ENCODE measurements around the gene LMTK3.

The LMTK3 gene

DNA sequence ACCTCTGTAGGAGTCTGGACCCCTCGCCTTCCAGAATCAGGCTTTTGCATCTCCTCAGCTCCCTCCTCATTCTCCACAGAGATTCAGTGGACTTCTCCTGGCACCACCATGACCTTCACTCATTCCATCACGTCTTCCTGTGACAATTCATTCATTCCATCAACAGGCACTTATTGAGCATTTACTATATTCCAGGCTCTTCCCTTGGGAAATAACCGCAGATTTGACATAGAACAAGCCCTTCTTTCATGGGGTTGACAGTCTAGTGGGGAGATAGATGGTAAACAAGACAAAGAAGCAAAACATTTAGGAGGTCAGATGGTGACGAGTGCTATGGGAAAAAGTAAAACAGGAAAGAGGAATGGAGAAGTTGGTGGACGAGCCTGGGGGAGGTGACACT is 37.7 kb upstream of the LMTK3 start:
- TF ChIP-seq, protein P1, sequence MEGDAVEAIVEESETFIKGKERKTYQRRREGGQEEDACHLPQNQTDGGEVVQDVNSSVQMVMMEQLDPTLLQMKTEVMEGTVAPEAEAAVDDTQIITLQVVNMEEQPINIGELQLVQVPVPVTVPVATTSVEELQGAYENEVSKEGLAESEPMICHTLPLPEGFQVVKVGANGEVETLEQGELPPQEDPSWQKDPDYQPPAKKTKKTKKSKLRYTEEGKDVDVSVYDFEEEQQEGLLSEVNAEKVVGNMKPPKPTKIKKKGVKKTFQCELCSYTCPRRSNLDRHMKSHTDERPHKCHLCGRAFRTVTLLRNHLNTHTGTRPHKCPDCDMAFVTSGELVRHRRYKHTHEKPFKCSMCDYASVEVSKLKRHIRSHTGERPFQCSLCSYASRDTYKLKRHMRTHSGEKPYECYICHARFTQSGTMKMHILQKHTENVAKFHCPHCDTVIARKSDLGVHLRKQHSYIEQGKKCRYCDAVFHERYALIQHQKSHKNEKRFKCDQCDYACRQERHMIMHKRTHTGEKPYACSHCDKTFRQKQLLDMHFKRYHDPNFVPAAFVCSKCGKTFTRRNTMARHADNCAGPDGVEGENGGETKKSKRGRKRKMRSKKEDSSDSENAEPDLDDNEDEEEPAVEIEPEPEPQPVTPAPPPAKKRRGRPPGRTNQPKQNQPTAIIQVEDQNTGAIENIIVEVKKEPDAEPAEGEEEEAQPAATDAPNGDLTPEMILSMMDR (IDR thresholded peaks at IDR 0.05; ENCODE audit: insufficient read depth, low read length, poor library complexity, severe bottlenecking): no peak
- no peaks in the 10 kb centered on the region; the same call in none of the 2 replicates for H3K27me3 ChIP-seq (replicated peaks; ENCODE audit: control insufficient read depth, insufficient read depth, low read length)
- H3K4me3 ChIP-seq (replicated peaks; ENCODE audit: low read depth, low read length): no peak overlapping the region
- DNase-seq (ENCODE audit: extremely low read depth, insufficient read length): no peak
- H3K36me3 ChIP-seq (ENCODE audit: control insufficient read depth, insufficient read depth, low read length): no peaks in the 10 kb centered on the region

DNA sequence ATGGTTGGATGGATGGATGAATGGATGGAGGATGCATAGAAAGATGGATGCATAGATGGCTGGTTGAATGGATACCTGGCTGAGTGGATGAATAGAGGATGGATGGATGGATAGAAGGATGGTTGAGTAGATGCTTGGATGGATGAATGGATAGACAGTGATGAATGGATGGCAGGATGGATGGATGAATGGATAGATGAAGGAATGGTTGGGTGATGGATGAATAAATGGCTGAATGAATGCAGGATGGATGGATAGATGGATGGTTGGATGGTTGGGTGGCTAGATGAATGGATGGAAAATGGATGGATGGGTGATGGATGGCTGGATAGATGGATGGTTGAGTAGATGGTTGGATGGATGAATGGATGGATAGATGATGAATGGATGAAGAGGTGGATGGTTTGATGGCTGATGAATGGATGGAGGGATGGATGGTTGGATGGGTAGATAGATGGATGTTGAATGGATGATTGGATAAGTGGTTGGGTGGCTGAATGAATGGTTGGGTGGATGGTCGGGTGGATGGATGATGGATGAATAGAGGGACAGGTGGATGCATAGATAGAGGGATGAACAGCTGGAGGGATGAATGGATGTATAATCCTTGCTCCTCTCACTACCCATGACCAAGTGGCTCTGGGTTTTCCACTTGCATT is 36.7 kb upstream of the LMTK3 start:
- Histone ChIP-seq H3K4me3 (replicated peaks; ENCODE audit: low read depth, low read length) (no peak overlapping the region), H3K27me3 (replicated peaks; ENCODE audit: control insufficient read depth, insufficient read depth, low read length) (no peaks in the 10 kb centered on the region; the same call in none of the 2 replicates), H3K36me3 (ENCODE audit: control insufficient read depth, insufficient read depth, low read length) (no peaks in the 10 kb centered on the region)
- TF ChIP-seq, protein P1 (IDR thresholded peaks at IDR 0.05; ENCODE audit: insufficient read depth, low read length, poor library complexity, severe bottlenecking): no peak
- DNase-seq (ENCODE audit: extremely low read depth, insufficient read length): no peak

DNA sequence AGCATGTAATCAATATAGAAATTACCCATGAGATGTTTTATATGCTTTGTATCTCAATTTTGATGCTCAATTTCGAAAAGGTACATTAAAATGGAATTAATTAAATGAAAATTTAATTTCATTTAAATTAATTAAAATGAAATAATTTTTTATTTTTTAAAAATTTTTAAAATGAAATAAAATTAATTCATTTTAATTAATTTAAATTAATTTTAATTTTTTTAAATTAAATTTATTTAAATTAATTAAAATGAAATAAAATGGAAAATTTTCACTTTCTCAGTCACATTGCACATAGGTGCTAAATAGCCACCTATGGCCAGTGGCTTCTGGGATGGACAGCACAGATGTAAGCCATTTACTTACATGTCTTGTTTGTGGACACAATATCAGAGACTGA is 36.1 kb upstream of the LMTK3 start:
- TF ChIP-seq, protein P1 (IDR thresholded peaks at IDR 0.05; ENCODE audit: insufficient read depth, low read length, poor library complexity, severe bottlenecking): no peak

DNA sequence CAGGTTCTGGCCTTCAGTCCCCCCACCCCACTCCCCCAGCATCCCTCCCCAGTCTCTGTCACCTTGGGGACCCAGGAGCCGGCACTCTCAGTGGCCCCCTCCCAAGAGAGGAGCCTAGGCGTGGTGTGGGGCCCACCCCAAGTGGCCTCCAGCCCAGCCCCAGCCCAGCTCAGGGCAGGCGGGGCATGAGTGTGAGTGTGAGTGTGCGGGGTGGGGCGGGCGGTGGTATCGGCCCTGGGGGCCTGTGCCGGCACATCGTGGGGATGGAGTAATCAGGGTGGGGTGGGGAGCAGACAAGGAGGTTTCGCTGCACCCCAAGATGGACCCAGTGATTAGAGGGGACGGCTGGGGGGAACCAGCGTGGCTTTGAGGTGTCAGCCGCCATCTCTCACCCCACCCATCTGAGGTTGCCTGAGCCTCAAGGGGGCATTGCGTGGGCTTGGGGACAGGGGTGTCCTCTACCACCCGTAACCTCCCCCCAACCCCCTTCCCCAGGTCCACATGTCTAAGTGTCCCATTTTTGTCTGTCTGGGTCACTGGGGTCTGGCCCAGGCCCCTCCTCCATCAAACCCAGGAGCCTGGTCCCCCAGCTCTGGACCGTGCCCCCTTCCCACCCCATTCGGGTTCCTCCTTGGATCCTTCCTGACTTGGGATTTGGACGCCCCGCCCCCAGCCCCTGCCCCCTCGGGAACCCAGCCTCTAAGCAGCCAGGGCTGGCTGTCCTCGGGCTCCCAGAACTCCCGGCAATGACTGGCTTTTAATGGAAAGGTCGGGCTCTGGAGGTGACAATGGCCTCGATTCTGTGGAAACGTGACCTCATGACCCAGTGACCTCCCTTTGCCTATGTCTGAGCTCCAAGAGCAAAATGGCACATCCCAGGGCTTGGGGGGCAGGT is 33.5 kb upstream of the LMTK3 start:
- TF ChIP-seq, protein P1 (IDR thresholded peaks at IDR 0.05; ENCODE audit: insufficient read depth, low read length, poor library complexity, severe bottlenecking): no peak
- H3K36me3 ChIP-seq (ENCODE audit: control insufficient read depth, insufficient read depth, low read length): no peaks in the 10 kb centered on the region

More for the DNA sequence above, 36.1 kb upstream of the LMTK3 start:
- Histone ChIP-seq H3K27me3 (replicated peaks; ENCODE audit: control insufficient read depth, insufficient read depth, low read length) (no peaks in the 10 kb centered on the region; the same call in none of the 2 replicates), H3K4me3 (replicated peaks; ENCODE audit: low read depth, low read length) (no peak overlapping the region), H3K36me3 (ENCODE audit: control insufficient read depth, insufficient read depth, low read length) (no peaks in the 10 kb centered on the region)
- no peak for DNase-seq (ENCODE audit: extremely low read depth, insufficient read length)

DNA sequence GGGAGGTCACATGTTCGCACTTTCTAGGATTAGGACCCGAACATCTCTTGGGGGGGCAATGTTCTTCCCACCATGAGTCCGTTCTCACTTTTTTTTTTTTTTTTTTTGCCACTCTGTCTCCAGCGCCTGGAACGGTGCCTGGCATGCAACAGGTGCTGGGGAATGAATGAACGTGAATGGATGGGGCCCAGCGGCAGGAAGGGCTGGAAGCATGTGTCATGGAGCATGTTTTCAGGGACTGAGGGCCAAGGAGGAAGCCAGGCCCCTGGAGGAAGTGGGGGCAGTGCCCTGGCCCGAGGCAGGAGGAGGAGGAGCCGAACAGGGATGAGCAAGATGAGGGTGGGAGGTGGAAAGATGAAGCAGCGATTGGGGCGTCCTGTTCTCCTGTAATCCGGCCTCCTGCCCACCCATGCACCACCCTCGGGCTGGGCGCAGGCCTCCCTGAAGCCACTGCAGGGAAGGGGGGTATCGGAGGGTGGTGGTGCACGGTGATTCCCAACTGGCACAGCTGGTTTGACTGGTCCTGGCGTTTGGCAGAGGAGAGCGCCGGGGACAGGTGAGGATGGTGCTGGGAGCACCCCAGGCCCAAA is 31.6 kb upstream of the LMTK3 start:
- TF ChIP-seq, protein P1 (IDR thresholded peaks at IDR 0.05; ENCODE audit: insufficient read depth, low read length, poor library complexity, severe bottlenecking): no peak
- no peaks in the 10 kb centered on the region for H3K27me3 ChIP-seq (replicated peaks; ENCODE audit: control insufficient read depth, insufficient read depth, low read length)
- H3K36me3 ChIP-seq (ENCODE audit: control insufficient read depth, insufficient read depth, low read length): no peaks in the 10 kb centered on the region
- no peak for DNase-seq (ENCODE audit: extremely low read depth, insufficient read length)
- no peak overlapping the region for H3K4me3 ChIP-seq (replicated peaks; ENCODE audit: low read depth, low read length)

More for the DNA sequence above, 33.5 kb upstream of the LMTK3 start:
- Histone ChIP-seq H3K27me3 (replicated peaks; ENCODE audit: control insufficient read depth, insufficient read depth, low read length) (no peaks in the 10 kb centered on the region; the same call in 1 of the 2 replicates), H3K4me3 (replicated peaks; ENCODE audit: low read depth, low read length) (no peak overlapping the region)
- DNase-seq (ENCODE audit: extremely low read depth, insufficient read length): no peak
